Hindlimb muscle (tissue), 1 donor: Measurements from ENCODE around the gene CDKN1A. TPM values are rescaled to one million over a fixed set of nuclear protein-coding genes. Genes with fewer than 3 reads are reported as not detected.

Source experiments
- DNase-seq: peaks from one replicate; pipeline ENCODE4 v3.0.0-alpha.2; 2013
- polyA plus RNA-seq: library from polyadenylated mRNA; unstranded; fragments of 120-200 nt; gene quantifications from one replicate; pipeline ENCODE4 v1.2.1, GENCODE V29; 2013; ENCODE audit not compliant: insufficient read length

The CDKN1A gene
- polyA plus RNA-seq, 1 donor, result 233 TPM

DNA sequence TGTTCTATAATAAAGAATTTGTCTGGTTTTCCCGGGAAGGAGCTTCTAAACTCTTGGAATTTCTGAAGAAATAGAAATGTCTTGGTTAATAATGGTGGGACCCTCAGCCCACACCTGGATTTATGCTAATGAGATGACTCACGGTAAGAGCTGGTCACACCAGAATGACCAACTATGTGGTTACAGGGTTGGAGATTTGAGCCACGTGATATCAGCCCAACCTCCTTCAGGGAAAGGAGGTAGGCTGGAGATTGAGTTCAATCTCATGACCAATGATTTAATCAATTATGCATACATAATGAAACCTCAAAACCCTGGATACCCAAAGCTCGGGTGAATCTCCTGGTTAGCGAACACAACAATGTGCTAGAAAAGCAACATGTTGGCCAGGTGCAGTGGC lies 22.1 kb upstream of the CDKN1A start:
- DNase-seq, result no peak

DNA sequence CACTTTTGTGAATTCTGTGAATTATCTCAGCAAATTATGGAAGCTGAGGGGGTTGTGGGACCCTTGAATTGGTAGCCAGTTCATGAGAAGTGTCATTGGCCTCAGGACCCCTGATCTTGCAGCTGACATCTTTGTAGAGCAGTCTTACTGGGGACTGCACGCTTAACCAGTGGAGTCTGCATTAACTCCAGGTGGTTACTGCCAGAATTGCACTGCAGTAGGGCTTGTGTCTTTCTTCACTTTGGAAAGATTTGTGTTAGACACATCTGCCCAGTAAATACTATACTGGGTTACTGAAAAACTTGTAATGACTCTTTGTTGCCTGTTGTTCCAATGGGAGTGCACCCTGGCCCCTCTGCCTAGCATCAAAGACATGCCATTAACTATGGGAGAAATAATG lies 21.2 kb upstream of the CDKN1A start:
- DNase-seq, result no peak

DNA sequence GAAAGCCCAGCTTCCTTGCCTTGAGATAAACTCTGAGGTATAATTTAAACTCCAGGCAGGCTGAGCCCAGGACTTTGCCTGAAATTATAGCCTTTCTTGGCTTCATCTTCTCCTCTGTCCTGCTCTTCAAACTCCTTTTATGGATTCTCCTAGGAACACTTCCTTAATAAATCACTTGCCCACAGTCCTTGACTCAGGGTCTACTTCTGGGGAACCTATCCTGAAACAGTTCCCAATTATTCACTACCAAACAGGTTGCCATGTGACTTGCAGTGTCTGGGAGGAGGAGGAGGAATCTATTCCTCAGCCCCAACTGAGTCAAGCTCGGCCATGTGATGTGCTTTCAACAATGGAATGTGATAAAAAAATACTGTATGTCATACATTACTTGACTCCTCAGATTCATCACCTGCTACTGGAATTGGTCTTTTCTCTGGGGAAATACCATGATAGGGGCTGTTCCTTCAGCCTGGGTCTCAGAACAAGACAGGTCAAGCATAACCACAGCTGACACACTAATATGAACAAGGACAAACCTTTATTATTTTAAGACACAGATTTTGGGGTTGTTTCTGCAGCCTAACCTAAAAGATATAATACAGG lies 20.5 kb upstream of the CDKN1A start:
- DNase-seq, result no peak

DNA sequence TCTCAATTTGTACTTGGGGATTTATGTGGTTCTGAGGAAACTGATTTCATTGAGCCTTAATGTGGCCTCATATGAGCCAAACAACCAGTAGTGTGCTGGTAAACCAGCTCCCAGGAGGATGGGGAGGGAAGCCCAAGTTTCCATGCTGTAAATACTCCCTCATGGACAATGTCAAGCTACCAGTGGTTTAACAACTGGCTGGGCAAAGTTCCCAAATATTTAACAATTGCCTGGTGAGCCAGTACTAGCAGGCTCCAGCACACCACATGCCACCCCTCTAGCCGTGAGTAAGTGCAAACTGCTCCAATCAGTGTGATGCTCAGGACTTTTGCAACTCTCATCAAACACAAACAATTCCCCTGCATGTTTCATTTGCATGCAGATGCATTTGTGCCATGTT lies 19.2 kb upstream of the CDKN1A start:
- DNase-seq, result no peak

DNA sequence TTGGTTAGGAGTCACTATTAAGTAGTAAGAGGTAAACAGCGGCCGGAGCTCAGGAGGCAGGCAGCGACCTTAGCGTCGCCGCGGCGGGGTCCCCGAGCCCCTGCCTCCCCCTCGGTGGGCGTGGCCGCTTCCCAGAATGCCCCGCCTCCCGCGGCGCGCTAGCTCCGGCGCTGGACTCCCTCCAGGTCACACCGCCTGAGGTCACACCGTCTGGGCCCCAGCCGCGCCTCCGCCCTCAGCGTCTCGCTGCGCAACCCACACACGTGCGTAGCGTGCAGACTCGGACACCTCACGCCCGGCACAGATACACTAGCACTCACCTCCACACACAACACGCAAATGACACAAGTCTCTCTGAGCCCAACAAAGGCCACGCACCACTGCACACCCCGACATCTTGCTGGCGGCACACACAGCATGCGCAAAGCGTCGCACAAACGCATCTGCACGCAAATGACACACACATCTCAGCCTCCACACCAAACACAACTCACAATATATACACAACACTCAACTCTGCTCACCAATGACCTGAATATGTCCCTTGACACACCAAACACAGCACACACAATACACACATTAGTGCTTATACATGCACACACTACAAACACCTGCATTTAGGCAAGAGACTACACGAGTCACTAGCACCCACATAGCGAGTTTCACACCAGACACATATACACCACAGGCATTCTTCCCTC lies 17.6 kb upstream of the CDKN1A start:
- DNase-seq, result peak; percentile 57

DNA sequence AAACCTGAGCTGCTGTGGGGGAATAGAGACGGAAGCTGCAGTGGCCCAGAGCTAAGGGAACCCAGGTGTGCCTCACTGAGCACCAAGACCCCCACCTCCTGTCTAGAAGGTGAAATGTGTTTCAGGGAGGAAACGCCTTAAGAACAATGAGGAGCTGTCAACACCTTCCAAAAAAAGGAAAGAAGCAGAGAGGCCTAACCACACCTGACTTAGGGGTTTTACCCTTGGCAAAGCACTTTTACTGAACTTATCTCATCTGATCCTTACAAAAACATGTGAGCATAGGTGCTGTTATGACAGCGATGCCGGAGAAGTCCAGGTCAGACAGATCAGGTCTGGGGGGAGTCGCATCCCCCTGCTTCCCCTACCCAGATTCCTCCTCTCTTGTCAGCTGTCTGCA lies 16.1 kb upstream of the CDKN1A start:
- DNase-seq, result no peak

DNA sequence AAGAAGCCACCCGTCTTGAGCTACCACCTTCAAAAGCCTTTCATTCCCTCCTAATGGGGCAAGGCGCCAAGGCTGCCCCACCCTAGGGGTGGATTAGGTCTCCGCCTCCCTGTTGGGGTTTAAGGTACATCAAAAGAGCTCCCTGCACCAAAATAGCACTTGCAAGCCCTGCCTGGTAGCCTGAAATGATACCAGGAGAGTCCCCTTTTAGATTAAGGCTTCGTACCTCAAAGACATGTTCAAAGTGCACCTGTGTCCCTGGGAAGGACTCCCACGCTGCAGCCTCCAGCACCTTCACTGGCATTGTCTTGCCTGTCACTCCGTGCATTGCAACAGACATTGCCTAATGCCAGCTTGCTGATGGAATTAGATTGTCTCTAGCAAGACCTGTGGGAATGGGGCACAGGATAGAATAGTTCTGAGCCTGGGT lies 15.7 kb upstream of the CDKN1A start:
- DNase-seq, result no peak

DNA sequence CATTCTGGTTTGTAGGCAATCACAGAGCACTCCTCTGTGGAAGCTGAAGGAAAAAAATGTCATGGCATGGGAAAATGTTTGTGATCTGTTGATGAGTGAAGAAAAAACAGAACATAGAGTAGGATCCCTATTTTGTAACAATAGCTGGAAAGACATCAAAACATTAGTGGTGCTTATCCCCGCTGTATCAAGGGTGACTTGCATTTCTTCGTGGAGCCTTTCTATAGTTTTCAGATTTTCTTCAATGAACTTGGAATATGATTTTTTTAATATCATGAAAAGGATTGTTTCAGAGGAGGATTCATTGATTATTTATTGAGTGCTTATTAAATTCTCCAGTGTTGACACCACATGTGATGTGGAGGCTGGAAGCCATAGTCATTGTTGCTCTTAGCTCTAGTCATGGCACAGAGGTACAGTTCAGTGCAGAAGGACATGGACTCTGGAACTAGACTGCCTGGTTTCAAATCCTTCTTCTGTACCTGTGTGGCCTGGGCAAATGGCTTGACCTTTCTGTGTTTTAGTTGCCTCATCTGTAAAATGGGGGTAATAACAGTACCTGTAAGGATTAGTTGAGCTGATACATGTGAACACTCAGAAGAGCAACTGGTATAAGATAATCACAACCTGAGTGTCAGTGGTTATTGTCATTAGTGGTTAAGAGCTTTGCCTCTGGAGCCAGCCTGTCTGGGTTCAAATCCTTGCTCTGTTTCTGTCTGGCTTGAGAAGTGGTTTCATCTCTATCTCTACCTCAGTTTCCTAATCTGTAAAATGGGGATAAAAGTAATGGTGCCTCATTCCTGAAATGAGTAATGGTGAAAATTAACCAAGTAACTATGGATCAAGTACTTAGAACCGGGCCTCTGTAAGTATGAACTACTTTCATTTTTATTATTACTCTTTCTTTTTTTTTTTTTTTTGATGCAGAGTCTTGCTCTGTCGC lies 14.7 kb upstream of the CDKN1A start:
- no peak for DNase-seq

DNA sequence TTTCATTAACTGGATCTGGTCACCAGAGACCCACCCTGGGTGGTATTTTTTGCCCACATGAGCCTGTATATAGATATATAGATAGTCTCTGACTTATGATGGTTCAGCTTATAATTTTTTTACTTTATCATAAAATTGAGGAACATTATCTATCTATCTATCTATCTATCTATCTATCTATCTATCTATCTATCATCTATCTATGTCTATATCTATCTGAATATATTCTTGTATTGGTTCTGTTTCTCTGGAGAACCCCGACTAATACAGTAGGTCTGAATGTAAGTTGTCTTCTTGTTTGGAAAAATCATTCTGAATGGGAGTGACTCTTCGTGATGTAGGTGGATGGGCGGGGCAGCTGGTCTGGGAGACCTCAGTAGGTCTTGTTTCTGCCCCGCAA lies 13.3 kb upstream of the CDKN1A start:
- DNase-seq, result no peak

DNA sequence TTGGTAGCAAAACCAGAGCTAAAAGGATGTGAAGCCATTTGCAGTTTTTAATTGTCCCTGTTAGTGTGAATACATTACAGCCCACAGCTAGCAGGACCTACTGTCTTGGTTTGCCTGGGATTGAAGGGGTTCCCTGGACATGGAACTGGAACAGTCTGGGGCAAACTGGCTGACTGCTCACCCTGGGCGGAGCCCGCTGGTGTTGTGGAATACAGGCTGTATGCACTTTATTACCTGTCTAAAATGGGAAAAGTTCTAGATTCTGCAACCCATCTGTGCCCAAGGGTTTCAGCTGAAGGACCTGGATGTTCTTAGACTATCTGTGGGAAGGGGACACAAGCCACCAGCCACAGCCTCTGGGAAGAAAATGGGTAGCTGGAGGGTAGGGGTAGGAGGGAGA lies 12.2 kb upstream of the CDKN1A start:
- DNase-seq, result no peak

DNA sequence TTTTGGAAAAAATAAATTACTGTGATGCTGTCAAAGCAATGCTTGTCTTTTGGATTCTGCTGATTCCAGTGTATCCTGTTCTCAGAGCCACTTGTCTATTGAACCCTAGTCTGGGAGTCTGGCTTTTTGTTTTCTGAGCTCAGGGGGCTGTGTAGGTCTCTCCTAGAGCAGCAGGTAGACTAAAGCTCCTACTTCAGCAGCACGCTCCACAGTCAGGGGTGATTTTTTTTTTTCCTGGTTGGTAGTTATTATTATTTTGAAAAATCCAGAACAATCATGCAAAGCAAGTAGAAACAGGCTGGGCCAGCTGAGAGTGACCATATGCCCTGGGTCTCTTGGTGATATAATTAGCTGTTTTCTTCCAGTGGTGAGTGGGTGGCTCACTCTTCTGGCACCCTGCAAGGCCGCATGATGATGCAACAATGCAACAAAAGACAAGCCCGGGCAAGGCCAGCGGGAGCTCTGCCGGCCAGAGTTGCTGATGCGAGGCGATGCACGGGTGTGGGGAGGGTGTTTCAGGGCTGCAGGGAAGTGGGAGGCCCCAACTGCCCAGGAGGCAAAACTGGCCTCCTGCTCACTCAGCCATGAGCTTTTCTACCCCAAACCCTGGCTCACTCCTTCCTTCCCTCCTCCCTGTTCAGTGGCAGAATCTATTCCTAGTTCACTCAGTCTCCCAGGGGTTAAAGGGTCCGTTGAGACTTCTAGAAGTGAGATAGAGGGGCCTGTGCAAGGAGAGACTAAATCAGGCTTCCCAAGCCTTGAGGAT lies 11.5 kb upstream of the CDKN1A start:
- DNase-seq, result no peak

DNA sequence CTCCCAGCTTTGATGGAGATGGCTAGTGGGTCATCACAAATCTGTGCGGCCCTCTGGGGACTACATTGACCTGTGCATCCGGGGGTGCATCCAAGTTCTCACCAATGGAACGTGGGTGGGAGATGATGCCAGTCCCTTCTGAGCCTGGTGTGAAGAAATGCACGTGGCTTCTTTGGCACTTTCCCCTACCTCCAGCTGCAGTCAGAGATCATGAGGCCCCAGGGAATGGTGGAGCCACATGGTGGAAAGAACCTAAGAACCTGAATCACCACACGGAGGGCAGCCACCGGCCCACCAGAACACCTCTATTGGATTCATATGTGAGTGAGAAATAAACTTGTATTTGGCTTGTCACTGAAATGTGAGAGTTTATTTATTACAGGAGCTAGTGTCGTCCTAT lies 9.9 kb upstream of the CDKN1A start:
- no peak for DNase-seq

DNA sequence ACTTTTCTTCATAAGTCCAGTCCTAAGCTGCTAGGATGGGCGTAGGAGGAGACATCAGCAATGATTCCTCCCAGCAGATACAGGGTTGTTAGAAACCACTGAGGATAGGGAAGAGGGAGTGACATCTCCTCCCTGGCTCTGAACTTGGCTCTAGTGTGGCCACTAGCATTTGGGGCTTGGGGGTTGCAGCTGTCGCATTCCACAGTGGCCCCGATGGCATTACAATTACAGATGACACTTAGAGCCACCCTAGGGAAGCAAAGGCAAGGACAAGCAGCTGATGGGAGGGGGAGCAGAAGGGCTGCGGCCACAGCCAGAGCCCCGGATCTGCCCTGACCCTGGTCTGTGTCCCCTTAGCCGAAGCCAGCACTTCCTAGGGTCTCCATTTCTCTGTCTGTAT lies 9.5 kb upstream of the CDKN1A start:
- DNase-seq, result no peak

DNA sequence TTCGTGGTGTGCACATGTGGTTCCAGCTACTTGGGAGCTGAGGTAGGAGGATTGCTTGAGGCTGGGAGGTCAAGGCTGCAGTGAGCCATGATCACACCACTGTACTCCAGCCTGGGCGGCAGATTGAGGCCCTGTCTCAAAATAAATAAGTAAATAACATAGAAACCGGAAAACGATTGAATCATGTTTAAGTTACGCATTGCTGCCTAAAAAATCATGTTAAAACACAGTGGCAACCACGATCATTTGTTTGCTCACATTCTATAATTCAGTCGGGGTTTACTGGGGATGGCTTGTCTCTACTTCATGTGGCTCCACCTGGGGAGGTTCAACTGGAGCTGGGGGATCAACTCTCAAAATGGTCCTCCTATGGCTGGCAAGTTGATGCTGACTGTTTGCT lies 8.2 kb upstream of the CDKN1A start:
- DNase-seq, result no peak

DNA sequence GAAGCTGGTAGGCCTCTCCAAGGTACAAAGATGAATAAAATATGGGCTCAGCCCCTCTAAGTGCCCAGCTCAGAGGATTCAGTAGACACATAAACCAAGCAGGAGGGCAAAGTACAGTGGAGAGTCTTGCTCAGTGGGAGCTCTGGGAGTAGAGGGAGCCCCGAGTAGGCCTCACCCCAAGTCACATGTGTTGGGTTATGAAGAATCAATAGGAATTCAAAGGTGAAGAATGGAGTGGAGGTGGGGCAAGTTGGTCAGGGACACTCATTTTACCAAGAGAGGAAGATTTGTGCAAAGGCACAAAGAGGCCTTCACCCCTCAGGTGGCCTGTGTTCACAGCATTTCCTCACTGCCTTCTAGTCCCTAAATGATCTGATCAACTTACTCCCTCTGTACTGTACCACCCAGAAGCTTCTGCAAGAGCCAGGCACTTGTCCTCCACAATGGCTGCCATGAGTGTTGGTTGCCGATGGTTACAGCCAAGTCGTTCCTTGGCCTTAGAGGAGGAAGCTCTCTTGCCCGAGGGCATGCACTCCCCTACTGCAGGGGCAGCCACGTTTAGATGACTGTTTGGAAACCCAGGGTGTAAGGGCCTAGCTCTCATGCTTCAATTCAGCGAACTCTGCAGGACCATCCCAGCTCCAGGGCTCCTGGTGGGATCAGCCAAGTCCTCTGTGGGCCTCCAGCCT lies 6.7 kb upstream of the CDKN1A start:
- DNase-seq, result no peak

DNA sequence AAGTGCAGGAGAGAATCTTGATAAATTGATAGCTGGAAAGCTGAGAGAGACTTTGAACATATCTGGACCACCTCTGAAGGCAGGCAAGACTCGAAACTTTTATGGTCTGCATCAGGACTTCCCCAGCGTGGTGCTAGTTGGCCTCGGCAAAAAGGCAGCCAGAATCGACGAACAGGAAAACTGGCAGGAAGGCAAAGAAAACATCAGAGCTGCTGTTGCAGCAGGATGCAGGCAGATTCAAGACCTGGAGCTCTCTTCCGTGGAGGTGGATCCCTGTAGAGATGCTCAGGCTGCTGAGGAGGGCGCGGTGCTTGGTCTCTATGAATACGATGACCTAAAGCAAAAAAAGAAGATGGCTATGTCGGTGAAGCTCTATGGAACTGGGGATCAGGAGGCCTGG lies 4.6 kb upstream of the CDKN1A start:
- no peak for DNase-seq

DNA sequence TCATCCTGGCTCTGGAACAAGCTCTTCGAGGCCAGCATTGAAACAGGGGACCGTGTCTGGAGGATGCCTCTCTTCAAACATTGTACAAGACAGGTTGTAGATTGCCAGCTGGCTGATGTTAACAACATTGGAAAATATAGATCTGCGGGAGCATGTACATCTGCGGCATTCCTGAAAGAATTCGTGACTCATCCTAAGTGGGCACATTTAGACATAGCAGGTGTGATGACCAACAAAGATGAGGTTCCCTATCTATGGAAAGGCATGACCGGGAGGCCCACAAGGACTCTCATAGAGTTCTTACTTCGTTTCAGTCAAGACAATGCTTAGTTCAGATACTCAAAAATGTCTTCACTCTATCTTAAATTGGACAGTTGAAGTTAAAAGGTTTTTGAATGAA lies 3.6 kb upstream of the CDKN1A start:
- DNase-seq, result no peak

DNA sequence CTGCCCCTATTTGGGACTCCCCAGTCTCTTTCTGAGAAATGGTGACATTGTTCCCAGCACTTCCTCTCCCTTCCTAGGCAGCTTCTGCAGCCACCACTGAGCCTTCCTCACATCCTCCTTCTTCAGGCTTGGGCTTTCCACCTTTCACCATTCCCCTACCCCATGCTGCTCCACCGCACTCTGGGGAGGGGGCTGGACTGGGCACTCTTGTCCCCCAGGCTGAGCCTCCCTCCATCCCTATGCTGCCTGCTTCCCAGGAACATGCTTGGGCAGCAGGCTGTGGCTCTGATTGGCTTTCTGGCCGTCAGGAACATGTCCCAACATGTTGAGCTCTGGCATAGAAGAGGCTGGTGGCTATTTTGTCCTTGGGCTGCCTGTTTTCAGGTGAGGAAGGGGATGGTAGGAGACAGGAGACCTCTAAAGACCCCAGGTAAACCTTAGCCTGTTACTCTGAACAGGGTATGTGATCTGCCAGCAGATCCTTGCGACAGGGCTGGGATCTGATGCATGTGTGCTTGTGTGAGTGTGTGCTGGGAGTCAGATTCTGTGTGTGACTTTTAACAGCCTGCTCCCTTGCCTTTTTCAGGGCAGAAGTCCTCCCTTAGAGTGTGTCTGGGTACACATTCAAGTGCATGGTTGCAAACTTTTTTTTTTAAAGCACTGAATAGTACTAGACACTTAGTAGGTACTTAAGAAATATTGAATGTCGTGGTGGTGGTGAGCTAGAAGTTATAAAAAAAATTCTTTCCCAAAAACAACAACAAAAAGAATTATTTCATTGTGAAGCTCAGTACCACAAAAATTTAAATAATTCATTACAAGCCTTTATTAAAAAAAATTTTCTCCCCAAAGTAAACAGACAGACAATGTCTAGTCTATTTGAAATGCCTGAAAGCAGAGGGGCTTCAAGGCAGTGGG lies 2.1 kb upstream of the CDKN1A start:
- DNase-seq, result no peak

DNA sequence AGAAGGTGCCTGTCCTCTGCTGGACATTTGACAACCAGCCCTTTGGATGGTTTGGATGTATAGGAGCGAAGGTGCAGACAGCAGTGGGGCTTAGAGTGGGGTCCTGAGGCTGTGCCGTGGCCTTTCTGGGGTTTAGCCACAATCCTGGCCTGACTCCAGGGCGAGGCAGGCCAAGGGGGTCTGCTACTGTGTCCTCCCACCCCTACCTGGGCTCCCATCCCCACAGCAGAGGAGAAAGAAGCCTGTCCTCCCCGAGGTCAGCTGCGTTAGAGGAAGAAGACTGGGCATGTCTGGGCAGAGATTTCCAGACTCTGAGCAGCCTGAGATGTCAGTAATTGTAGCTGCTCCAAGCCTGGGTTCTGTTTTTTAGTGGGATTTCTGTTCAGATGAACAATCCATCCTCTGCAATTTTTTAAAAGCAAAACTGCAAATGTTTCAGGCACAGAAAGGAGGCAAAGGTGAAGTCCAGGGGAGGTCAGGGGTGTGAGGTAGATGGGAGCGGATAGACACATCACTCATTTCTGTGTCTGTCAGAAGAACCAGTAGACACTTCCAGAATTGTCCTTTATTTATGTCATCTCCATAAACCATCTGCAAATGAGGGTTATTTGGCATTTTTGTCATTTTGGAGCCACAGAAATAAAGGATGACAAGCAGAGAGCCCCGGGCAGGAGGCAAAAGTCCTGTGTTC lies 1.3 kb upstream of the CDKN1A start:
- DNase-seq, result no peak

DNA sequence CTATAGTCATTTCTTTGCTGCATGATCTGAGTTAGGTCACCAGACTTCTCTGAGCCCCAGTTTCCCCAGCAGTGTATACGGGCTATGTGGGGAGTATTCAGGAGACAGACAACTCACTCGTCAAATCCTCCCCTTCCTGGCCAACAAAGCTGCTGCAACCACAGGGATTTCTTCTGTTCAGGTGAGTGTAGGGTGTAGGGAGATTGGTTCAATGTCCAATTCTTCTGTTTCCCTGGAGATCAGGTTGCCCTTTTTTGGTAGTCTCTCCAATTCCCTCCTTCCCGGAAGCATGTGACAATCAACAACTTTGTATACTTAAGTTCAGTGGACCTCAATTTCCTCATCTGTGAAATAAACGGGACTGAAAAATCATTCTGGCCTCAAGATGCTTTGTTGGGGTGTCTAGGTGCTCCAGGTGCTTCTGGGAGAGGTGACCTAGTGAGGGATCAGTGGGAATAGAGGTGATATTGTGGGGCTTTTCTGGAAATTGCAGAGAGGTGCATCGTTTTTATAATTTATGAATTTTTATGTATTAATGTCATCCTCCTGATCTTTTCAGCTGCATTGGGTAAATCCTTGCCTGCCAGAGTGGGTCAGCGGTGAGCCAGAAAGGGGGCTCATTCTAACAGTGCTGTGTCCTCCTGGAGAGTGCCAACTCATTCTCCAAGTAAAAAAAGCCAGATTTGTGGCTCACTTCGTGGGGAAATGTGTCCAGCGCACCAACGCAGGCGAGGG lies 594 bp upstream of the CDKN1A start:
- no peak for DNase-seq
